GM18861 (cell line): ENCODE measurements around the gene ZDHHC3.

Experiments
- ATAC-seq: cut with Tn5 transposase; IDR thresholded peaks from one replicate; pipeline ENCODE4 v1.9.1; 2021; ENCODE audit not compliant: unreplicated experiment

Gene ZDHHC3, protein sequence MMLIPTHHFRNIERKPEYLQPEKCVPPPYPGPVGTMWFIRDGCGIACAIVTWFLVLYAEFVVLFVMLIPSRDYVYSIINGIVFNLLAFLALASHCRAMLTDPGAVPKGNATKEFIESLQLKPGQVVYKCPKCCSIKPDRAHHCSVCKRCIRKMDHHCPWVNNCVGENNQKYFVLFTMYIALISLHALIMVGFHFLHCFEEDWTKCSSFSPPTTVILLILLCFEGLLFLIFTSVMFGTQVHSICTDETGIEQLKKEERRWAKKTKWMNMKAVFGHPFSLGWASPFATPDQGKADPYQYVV

DNA sequence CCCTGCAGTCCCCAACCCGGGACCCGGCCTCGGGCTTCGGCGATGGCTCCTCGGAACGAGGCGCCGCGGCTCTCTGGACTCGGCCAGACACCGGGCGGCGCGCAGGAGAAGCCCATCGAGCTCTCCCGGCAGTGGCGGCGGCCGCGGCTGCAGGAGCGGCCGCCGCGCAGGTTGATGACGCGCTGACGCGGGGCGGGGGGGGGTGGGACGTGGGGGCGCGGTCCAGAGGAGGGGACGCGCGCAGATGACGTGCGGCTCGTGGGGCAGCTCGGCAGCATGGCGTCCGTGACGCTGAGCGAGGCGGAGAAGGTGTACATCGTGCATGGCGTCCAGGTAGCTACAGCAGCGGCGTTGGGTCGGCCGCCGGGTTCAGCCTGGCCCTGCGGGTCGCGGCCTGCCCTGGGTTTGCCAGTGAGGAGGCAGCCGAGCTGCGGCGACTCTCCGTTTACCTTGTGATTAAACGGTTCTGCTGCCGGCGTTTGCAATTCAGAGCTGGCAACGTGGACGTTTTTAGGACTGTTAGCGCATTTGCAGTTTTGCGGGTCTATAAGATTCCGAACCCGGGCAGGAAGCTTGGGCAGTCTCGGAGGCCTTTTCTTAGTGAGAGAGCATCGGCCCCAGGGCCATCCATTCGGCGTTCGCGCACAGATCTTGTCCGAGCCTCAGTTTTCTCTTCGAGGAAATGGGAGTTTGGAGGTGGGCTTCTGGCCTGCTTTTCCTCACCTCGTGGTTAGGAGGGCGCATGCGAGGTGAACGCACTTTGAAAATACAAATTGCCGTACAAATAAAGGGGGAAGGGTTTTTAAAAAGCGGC lies at the start of gene ZDHHC3, which contains the start of gene EXOSC7:
ZDHHC3 (minus strand) TSS at position 173 of the 814 bp plus-strand sequence. CDS start 16,738 bp downstream, outside the sequence.
EXOSC7 (plus strand) TSS at position 243 of the 814 bp plus-strand sequence; CDS start at position 277, 34 bp downstream.
- ATAC-seq: peak; percentile 71

DNA sequence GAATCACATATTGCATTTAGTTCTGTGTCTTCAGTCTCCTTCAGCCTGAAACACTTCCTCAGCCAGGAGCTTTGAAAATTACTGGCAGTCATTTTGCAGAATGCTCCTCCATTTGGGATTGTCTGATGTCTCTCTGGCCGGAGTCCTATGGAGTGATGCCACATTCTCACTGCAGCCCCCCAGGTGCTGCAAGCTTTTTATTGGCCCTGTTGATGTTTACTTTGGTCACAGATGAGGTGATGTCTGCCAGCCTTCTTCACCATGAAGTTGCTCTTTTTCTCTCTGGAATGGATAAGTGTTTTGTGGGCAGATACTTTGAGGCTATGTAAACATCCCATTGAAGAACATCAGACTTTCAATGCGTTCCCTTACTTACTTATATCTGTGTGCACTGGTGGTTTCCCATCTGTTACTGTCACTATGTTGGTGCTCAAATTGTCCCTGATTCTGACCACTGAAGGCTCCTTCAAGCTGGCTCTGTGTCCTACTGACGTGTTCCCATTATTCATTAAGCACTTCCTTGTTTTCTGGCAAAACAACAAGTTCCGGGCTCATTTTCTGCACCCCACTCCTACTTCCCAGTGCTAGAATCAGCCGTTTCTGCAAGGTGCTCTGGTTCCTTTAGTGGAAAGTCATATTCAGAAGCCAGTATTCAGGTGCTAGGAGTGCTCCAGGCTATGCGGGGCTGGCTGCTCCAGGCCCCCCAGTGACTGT lies 48.7 kb upstream of the ZDHHC3 start:
- no peak for ATAC-seq

DNA sequence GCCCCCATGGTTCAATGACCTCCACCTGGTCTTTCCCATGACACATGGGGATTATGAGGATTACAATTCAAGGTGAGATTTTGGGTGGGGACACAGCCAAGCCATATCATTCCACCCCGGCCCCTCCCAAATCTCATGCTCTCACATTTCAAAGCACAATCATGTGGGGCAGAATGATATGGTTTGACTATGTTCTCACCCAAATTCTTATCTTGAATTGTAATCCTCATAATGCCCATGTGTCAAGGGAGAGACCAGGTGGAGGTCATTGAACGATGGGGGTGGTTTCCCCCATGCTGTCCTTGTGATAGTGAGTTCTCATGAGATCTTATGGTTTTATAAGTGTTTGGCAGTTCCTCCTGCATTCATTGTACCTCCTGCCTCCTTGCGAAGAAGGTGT lies 47.7 kb upstream of the ZDHHC3 start:
- ATAC-seq: no peak

DNA sequence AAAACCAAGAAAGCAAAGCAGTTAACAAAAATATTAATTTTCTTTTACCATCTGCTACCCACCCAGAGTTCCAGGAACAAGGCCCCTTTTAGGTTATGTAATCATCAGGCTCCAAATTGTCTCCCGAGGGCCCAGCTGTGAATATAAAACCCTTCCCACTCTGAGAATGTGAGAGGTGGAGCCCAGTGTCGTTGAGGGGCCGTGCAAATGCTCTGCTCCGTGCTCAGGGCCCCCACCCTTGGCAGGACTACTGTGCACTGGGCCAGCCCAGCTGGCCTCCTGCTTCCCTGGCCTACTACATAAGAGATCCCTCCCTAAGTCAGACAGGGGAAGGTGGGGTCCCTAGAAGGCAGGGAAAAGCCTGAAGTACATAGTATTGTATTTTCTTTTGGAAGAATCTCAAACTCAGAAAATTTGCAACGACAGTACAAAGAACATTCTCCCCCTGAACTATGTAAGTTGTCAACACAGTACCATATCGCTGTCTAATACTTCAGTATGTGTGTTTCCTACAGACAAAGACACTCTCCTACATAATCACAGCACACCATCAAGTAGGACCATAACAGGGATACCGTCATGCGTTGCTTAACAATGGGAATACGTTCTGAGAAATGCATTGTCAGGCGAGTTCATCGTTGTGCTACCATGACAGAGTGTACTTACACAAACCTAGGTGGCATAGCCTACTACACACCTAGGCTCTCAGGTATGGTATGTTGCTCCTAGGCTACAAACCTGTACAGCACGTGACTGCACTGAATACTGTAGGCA lies 45.7 kb upstream of the ZDHHC3 start:
- ATAC-seq: no peak

DNA sequence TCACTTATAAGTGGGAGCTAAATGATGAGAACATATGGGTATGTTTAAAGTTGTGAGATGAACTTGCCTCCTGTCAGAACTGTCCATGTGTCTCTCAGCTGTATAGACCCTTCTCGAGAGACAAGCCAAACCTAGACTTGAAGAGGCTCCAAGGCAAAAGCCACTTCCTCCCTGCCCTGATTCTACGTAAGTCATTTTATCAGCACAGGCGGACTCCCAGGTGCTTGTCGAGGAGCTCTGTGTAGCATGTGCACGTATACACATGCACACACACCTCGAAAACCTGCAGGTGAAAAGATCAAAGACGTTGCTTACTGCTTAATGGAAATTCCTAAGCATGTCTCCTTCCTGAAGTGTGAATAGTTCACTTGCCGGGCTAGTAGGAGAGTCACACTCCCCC lies 44.6 kb upstream of the ZDHHC3 start:
- ATAC-seq: no peak

DNA sequence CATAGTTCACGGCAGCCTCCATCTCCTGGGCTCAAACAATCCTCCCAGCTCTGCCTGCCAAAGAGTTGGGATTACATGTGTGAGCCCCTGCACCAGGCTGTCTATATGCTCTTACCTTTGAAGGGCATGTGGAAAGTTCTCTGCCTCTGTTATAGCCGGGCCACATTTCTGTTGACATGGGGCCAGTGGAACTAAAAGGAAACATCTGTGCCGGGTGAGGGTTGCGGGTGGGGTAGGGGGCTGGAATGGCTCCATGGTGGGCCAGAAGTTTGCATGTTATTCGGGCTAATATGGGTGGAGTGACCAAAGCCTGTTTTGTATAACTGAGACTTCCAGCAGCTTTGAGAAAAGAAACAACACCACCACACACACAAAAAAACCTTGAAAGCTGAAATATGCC lies 41.8 kb upstream of the ZDHHC3 start:
- ATAC-seq: no peak

DNA sequence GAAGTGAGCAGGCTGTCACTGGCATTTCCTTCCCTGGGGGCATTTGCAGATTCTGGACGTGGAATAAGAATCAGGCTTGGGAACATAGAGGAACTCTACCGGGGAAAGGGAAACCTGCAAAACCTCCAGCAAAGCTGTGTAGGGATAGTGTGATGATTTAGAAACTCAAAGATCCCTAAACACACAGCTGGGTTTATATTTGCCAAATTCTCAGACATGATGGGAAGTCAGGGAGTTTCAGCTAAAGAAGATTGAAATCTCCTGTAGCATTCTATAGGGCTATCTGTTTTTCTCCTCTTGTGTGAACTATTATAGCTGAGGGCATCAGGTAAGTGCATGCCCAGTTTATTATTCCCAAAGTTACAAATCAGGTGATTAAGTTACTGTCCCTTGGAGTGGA lies 40.9 kb upstream of the ZDHHC3 start:
- no peak for ATAC-seq

DNA sequence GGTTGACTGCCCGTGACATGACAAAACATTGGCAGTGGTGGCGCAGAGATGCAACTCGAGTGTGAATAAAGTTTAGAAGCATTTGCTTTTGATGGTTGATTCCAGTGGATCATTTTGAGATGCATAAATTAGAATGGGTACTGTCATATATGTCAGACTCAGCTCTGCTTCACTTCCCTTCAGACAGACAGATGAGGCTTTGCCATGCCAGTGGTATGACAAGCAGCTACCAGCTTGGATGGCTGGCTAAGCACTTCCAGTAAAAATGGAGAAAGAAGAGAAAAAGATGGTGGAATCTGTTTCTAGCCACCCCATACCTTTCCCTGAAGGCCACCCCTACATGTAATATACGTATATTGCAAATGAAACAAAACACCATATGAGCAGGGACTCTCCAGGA lies 36.6 kb upstream of the ZDHHC3 start:
- ATAC-seq: no peak

DNA sequence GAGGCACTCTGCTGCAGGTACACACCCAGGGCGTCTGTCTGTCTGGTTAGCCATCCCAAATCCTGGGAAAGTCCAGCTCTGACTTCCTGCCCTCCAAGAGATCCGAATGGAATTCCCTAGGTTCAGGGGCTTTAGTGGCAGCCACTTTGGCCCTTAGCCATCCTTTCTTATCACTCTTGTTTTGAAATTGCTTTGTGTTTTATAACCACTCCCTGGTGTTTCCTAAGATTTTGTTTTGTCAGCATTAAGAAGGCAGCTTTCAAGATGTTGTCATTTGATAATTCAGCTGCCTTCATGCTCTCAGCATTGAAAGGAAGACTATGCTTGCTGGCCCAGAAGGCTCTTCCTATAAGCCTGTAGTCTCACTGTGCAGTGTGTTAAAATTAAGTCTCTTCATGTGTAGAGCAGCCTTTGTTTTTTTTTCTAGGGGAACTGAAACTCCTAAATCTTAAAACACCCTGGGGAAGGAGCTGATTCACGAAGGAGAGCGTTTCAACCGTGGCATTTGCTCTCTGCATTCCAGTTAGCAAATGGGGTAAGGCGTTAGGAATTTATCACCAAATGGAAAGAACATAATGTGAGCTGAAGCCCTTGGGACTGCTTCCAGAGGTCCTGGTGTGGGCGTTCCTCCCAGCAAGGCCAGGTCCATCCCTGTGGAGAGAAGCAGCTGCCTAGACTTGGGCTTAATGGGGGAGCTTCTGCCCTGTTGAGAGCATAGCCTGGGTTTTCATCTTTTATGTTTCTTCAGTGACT lies 36.0 kb upstream of the ZDHHC3 start:
- peak; percentile 70 for ATAC-seq

DNA sequence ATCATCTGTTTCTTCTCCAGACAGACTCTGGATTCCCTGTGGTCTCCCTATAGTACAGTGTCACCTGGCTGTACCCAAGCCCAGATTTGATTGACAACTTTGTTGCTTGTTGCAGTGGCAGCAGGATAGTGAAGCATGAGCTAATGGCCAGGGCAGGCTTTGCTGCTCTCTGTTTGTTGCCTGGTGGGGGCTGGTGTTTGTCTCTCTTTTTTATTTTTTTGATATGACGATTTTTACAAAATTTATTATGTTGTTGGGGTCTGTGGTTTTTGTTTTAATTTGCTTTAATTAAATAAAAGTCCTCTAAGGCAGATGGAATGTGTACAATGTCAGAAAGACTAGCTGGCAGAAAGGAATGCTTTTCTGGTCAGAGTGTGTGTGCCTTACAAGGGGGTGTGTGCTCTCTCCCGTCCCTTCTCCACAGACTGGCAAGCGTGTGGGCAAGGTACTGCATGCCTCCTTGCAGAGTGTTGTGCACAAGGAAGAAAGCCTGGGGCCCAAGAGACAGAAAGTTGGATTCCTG lies 34.9 kb upstream of the ZDHHC3 start:
- no peak for ATAC-seq

DNA sequence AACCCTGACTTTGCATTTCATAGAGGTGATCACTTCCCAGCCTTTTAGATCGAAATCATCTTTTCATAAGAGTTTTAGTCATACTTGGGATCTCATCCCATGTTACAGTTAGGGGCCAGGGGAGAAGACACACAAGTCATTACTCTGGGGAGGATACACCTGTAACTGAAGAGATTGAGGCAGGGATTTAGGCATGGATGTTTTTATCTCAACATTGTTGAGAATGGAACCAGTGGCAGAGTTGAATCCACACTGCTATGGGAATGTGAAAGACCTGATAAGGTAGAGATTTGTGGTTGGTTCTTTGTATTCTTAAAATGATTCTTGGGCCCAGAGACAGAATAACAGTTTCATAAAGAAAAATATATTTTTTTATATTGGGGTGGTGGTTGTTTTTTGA lies 33.9 kb upstream of the ZDHHC3 start:
- no peak for ATAC-seq

DNA sequence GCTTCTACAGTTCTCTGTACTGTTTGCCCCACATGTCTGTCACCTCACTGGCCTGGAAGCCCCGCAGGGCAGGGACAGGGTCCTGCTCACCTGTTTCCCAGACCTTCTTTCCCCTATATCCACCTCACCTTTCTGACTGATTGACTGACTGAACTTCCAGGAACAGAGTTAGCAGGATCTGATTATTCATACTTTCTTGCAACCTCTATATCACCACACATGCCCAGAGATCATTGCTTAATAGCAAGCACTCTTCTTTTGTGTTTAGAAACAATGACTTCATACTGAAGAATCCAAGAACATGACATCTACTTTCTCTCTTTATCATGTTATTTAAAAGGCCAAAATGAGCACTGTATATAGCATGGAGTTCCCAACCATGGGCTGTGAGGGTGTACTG lies 32.1 kb upstream of the ZDHHC3 start:
- ATAC-seq: no peak

DNA sequence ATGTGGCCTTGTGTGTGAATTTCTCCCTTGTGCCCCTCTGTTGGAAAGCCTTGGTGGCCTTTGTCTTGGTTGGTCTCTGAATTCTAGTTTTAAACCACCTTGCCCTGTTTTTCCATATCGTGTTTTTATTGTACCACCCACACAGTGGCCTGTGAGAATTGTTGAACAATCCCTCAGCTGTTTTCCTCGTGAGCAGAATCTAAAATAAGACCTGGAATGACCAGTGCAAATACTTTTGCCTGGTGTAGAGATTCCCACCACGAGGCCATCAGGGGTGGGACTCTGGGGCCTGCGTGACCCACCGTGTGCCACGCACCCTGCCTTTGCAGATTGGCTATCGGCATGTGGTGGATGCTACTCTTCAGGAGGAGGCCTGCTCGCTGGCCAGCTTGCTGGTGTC lies 31.1 kb upstream of the ZDHHC3 start:
- no peak for ATAC-seq

DNA sequence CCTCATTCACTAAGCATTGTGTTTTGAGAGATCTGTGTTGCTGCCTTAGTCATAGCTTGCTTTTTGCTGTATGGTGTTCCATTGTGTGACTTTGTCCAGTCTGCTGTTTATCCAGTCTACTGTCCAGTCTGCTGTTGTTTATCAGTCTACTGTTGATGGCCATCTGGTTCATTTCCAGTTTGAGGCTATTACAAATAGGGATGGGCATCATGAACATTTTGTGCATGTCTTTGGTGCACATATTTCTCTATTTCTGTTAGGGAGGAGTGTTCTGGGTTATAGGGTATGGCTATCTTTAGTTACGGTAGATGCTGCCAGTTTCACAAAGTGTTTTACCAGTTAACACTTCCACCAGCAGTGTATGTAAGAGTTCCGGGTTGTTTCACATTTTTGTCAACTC lies 27.9 kb upstream of the ZDHHC3 start:
- ATAC-seq: no peak

DNA sequence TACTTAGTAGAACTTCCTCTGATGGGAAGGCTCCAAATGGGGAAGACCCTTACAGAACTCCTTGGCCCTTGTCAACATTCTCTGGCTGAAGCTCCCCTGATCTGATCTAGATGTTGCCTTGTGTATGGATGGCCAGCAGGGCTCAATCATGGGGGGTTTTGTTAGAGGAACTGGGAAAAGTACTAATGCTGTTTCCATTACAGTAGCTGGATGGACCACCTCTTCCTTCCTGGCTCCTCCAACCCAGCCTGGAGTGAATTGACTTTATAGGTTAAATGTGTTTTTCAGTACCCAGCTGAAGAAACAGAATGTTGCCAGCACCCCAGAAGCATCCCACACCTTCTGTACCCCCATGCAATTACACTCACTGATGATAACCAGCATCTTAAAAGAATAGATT lies 27.4 kb upstream of the ZDHHC3 start:
- no peak for ATAC-seq

DNA sequence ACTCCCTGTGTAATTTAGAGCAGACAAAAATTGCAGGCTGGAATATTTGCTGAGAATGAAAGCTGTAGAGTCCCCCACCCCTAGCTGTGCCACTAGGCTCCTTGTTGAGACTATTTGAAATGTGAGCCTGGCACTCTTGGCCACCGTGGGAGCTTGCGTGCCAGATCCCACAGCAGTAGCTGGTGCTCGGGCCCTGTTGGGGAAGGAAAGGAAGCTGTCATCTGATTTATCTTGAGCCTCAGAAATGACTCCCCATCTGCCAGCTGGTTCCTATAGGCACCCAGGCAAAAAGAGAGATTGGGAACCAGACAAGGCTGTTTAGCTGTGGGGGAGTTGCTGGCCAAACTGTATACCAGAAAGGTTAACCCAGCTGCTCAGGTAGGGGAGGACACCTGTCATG lies 26.7 kb upstream of the ZDHHC3 start:
- ATAC-seq: no peak

DNA sequence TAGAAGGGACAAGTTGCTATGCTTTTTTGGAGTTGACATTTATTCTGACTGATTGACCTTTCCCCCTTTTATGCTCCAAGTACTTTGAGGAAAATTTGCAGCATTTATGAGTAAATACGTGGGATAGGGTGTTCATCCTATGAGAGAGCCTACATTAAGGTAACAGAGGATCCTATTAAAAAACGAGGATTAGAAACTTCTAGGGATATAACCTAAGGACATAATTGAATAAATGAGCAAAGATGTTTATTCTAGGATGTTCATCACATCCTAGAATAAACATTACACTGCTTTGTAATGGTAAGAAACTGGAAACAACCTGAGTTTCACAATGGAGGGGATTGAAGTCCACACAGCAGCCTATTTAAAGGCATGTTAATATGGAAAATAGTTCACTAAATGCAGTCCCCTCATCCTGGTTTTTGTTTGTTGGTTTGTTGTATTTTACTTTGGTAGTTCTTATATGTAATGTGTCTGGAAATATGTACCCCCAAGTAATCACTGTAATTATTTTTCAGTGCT lies 26.2 kb upstream of the ZDHHC3 start:
- ATAC-seq: no peak

DNA sequence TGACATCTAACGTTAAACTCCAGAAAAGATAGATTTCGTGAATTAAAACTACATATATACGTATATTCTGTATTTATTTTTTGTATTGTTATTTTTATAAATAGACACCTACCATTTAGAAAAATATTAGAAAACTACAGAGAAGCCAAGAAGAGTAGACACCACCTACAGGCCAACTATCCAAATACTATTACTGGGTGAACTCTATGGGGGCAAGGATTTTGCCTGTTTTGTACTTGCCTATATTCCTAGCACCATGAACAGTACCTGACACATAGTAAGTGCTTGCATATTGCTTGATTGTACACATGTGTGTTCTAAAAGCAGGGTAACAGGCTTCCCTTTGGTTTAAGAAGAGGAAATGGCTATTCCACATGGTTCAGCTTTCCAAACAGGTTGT lies 25.8 kb upstream of the ZDHHC3 start:
- no peak for ATAC-seq

DNA sequence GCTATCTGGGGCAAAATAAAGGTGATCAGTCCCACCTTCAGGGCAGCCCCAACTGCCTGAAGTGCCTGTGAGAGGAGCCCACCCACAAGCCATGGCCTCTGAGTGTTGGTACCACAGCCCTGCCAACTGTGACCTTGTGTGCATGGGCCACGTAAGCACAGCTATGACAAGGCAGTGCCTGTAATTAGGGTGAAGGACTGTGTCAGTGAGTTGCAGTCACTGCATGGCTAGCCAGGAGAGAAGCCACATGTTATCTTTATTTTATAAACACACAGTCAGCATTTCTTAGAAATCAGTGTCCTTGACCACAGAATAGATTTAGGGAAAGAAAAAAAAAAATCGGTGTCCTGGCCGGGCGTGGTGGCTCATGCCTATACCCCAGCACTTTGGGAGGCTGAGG lies 24.8 kb upstream of the ZDHHC3 start:
- no peak for ATAC-seq

DNA sequence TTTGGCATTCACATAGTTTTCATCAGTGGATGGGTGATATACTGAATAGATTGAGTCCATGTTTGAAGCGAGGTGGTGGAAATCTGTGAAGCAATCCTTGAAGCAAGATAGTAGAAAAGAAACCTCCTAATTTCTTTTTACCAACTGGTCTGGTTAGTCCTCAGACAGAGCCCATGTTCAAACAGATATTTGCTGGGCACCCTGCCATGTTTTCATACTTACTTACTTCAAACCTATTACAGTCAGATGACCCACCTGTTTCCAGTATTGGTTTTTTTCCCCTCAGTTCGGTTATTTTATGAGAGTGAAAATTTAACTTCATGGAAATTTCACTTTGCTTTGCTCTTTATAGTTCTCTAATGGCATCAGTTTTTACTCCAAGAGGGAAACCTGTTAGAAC lies 23.8 kb upstream of the ZDHHC3 start:
- no peak for ATAC-seq
